GM19035 (cell line): ENCODE data around the gene PHLPP1.

Experiments used
- ATAC-seq: cut with Tn5 transposase; IDR thresholded peaks from one replicate; pipeline ENCODE4 v1.9.1; 2021; ENCODE audit not compliant: unreplicated experiment

Gene PHLPP1

GRCh38 chr18:62717169-62717924, 2.0 kb downstream of the PHLPP1 start:
- ATAC-seq, result no peak

- ATAC-seq, result no peak
Observed at GRCh38 chr18:62717925-62718800, 2.8 kb downstream of the PHLPP1 start.

- ATAC-seq, result no peak
Observed at GRCh38 chr18:62720048-62720447, 4.7 kb downstream of the PHLPP1 start.

GRCh38 chr18:62720766-62721613, 5.6 kb downstream of the PHLPP1 start:
- ATAC-seq, result no peak

- ATAC-seq, result no peak
Observed at GRCh38 chr18:62721839-62722795, 6.8 kb downstream of the PHLPP1 start.

- ATAC-seq, result no peak
Observed at GRCh38 chr18:62723666-62724281, 8.4 kb downstream of the PHLPP1 start.

GRCh38 chr18:62725896-62726295, 10.6 kb downstream of the PHLPP1 start:
- no peak for ATAC-seq

- no peak for ATAC-seq
Observed at GRCh38 chr18:62728254-62728653, 12.9 kb downstream of the PHLPP1 start.

GRCh38 chr18:62729487-62730386, 14.4 kb downstream of the PHLPP1 start:
- peak; percentile 91 for ATAC-seq

GRCh38 chr18:62730941-62731340, 15.6 kb downstream of the PHLPP1 start:
- ATAC-seq, result no peak

GRCh38 chr18:62732617-62733016, 17.3 kb downstream of the PHLPP1 start:
- no peak for ATAC-seq

GRCh38 chr18:62734290-62734689, 18.9 kb downstream of the PHLPP1 start:
- ATAC-seq, result no peak

- ATAC-seq, result no peak
Observed at GRCh38 chr18:62735387-62735786, 20.0 kb downstream of the PHLPP1 start.

- ATAC-seq, result no peak
Observed at GRCh38 chr18:62736077-62736855, 20.9 kb downstream of the PHLPP1 start.

- no peak for ATAC-seq
Observed at GRCh38 chr18:62737241-62737873, 22.0 kb downstream of the PHLPP1 start.

GRCh38 chr18:62738639-62739038, 23.3 kb downstream of the PHLPP1 start:
- no peak for ATAC-seq

GRCh38 chr18:62739911-62740310, 24.6 kb downstream of the PHLPP1 start:
- ATAC-seq, result no peak
